Neural progenitor cell (in vitro differentiated cells): ENCODE results near the gene UFSP2.

ENCODE experiments used
- CTCF ChIP-seq: fragments of 200-600 bp; sonication (generic); IDR thresholded peaks from 2 replicates; pipeline ENCODE4 v1.5.1; 2017; ENCODE audit warnings: antibody characterized with exemption, mild to moderate bottlenecking
- EZH2phosphoT487 ChIP-seq: fragments of 200-600 bp; sonication (generic); IDR thresholded peaks from 2 replicates; pipeline ENCODE4 v1.6.1; 2017; ENCODE audit warnings: antibody characterized with exemption

- TF ChIP-seq EZH2phosphoT487, result no peak
- TF ChIP-seq CTCF, result no peak
Observed at GRCh38 chr4:185467101-185467500, 41.3 kb upstream of the UFSP2 start.
